B cell (primary cell): ENCODE results near the gene CST6. TPM values are rescaled to one million over a fixed set of nuclear protein-coding genes. Genes with fewer than 3 reads are reported as not detected.

ENCODE experiments used
- ATAC-seq: fragments of 200-7000 bp; cut with Tn5 transposase; one replicate; pipeline ENCODE4 v1.10.0; 2021; ENCODE audit warnings: low read depth, mild to moderate bottlenecking, moderate number of reproducible peaks, moderate library complexity
- CTCF ChIA-PET: fragments of 350-600 bp; sonication (Branson Sonifier 250); formaldehyde crosslinking; loops from one replicate; lab custom pipeline; 2021; ENCODE audit warnings: antibody characterized with exemption, inconsistent platforms; lab: Charles Lee
- POLR2A ChIA-PET: fragments of 350-600 bp; sonication (Branson Sonifier 250); formaldehyde crosslinking; loops from one replicate; lab custom pipeline; 2021; ENCODE audit warnings: antibody characterized with exemption; lab: Charles Lee
- DNase-seq: peaks from one replicate; pipeline ENCODE4 v3.0.0; 2013
- H2AFZ ChIP-seq: 2 replicates; pipeline ENCODE4 v1.6.1; 2012; ENCODE audit warnings: mild to moderate bottlenecking, low read depth, low read length; ENCODE audit not compliant: insufficient read depth, poor library complexity, severe bottlenecking
- H3K27ac ChIP-seq, 2 donors: 1 replicate in 1 of 2; 2 replicates in 1 of 2; pipeline ENCODE4 v1.5.1; 2012 to 2013; ENCODE audit warnings: low read length in 2 of 2, mild to moderate bottlenecking in 2 of 2, moderate library complexity in 1 of 2
- H3K27me3 ChIP-seq, 4 experiments: fragments of 200-600 bp in 1 of 4; sonication (generic) in 1 of 4; replicated peaks in 1 of 4; 1 replicate in 2 of 4; 2 replicates in 2 of 4; pipeline versions ENCODE4 v1.6.1 to v1.7.0; 2013 to 2016; ENCODE audit warnings: low read length in 3 of 4, mild to moderate bottlenecking in 2 of 4, mixed read lengths in 1 of 4, moderate library complexity in 1 of 4; ENCODE audit not compliant: insufficient read depth in 4 of 4, control insufficient read depth in 3 of 4; ENCODE audit errors: control extremely low read depth in 1 of 4
- H3K36me3 ChIP-seq, 2 experiments: replicated peaks in 1 of 2; 1 replicate in 1 of 2; 2 replicates in 1 of 2; pipeline versions ENCODE4 v1.6.1 to v1.7.1; 2013; ENCODE audit warnings: low read length in 1 of 2; ENCODE audit not compliant: insufficient read depth in 2 of 2, control insufficient read depth in 1 of 2; ENCODE audit errors: control extremely low read depth in 1 of 2, extremely low read depth in 1 of 2
- H3K4me1 ChIP-seq, 2 donors: fragments of 200-600 bp in 1 of 2; sonication (generic) in 1 of 2; 1 replicate in 1 of 2; 2 replicates in 1 of 2; pipeline versions ENCODE4 v1.5.1 to v1.6.1; 2013 to 2017; ENCODE audit warnings: low read length in 2 of 2; ENCODE audit not compliant: control insufficient read depth in 2 of 2, insufficient read depth in 2 of 2
- H3K4me2 ChIP-seq: replicated peaks from 2 replicates; pipeline ENCODE3; 2012; ENCODE audit warnings: mild to moderate bottlenecking, low read depth, low read length; ENCODE audit not compliant: poor library complexity, severe bottlenecking
- H3K4me3 ChIP-seq, 5 experiments: fragments of 200-600 bp in 1 of 5; sonication (generic) in 1 of 5; 1 replicate in 3 of 5; 2 replicates in 2 of 5; pipeline versions ENCODE4 v1.5.1 to v1.7.0; 2011 to 2016; ENCODE audit warnings: low read length in 4 of 5, mild to moderate bottlenecking in 4 of 5, low read depth in 2 of 5, control low read depth in 1 of 5, moderate library complexity in 1 of 5; ENCODE audit not compliant: insufficient read depth in 1 of 5; ENCODE audit errors: control extremely low read depth in 1 of 5, extremely low read depth in 1 of 5
- H3K79me2 ChIP-seq: fragments of 200-600 bp; sonication (generic); one replicate; pipeline ENCODE4 v1.6.0; 2016; ENCODE audit warnings: low read length; ENCODE audit not compliant: control insufficient read depth, insufficient read depth
- H3K9ac ChIP-seq: fragments of 200-600 bp; sonication (generic); 2 replicates; pipeline ENCODE4 v1.6.1; 2017; ENCODE audit warnings: mild to moderate bottlenecking, low read length, moderate library complexity
- H3K9me3 ChIP-seq, 3 donors: one replicate each; pipeline versions ENCODE4 v1.6.1 to v1.7.1; 2013; ENCODE audit warnings: low read length in 2 of 3; ENCODE audit not compliant: control insufficient read depth in 2 of 3, insufficient read depth in 1 of 3; ENCODE audit errors: control extremely low read depth in 1 of 3
- H4K20me1 ChIP-seq: 2 replicates; pipeline ENCODE4 v1.6.0; 2012; ENCODE audit warnings: mild to moderate bottlenecking, low read length; ENCODE audit not compliant: insufficient read depth, control insufficient read depth, poor library complexity, severe bottlenecking
- H3K27ac Mint-ChIP-seq: one replicate; pipeline ENCODE4 v1.8.0; 2021; ENCODE audit warnings: mixed read lengths
- H3K27me3 Mint-ChIP-seq: one replicate; pipeline ENCODE4 v1.8.0; 2021; ENCODE audit warnings: mixed read lengths
- H3K4me1 Mint-ChIP-seq: one replicate; pipeline ENCODE4 v1.8.0; 2021; ENCODE audit warnings: mixed read lengths
- H3K4me3 Mint-ChIP-seq: one replicate; pipeline ENCODE4 v1.8.0; 2021; ENCODE audit warnings: mixed read lengths
- H3K9me3 Mint-ChIP-seq: one replicate; pipeline ENCODE4 v1.8.0; 2022; ENCODE audit warnings: mixed read lengths; ENCODE audit not compliant: insufficient read depth
- CTCF ChIP-seq: fragments of 200-600 bp; IDR thresholded peaks from one replicate; pipeline ENCODE4 v1.8.0; 2022; ENCODE audit warnings: antibody characterized with exemption, mild to moderate bottlenecking
- EZH2 ChIP-seq: IDR thresholded peaks from 2 replicates; pipeline ENCODE4 v1.6.1; 2012; ENCODE audit warnings: borderline replicate concordance, low read depth, mild to moderate bottlenecking, moderate library complexity, low read length; ENCODE audit not compliant: insufficient read depth, poor library complexity, severe bottlenecking
- WGBS: methylation state at CpG from one replicate; pipeline ENCODE4 v1.1.5; 2013; ENCODE audit warnings: missing lambda C conversion rate; ENCODE audit not compliant: insufficient coverage; 5-methylcytosine and 5-hydroxymethylcytosine counted together
- intact Hi-C: fragments of 100-400 bp; cut with micrococcal nuclease; formaldehyde crosslinking; loops from one replicate; pipeline ENCODE4 v1.10.0; 2022
- polyA plus RNA-seq: library from polyadenylated mRNA; depleted of rRNA; stranded (reverse); fragments of >200 nt; gene quantifications from 2 replicates; pipeline ENCODE4 v1.2.3, GENCODE V29; 2012
- total RNA-seq, 2 donors: library from RNA; stranded (reverse); fragments of 120-200 nt in 1 of 2; gene quantifications; 1 replicate in 1 of 2; 2 replicates in 1 of 2; pipeline versions ENCODE4 v1.2.3 to v1.2.4, GENCODE V29; 2013 to 2022

Gene CST6
- total and polyA plus RNA-seq, 2 donors (not counting 1 experiment from before 2014, with no cell fraction given) = not detected

- DNase-seq (no peak), ATAC-seq (no peak)
- intact Hi-C loops = no loop called here
- Histone ChIP-seq H2AFZ (no peak overlapping the region), H3K79me2 (no peaks in the 10 kb centered on the region), H3K4me3 (no peak overlapping the region), H3K27me3 (no peaks in the 10 kb centered on the region), H3K9ac (no peak overlapping the region), H3K27ac (no peak overlapping the region), H3K4me1 (no peaks in the 10 kb centered on the region), H3K36me3 (peaks cover 2 to 36% of the 10 kb centered on the region in 2 experiments), H3K4me2 (no peak overlapping the region), H4K20me1 (no peaks in the 10 kb centered on the region), H3K9me3 (no peaks in the 10 kb centered on the region)
- H3K4me3 Mint-ChIP-seq = no peak overlapping the region
- ChIA-PET CTCF (interaction anchor here (0.6 kb wide), 1 partner anchor 62 kb away, joined by 3 read pairs; no protein-coding TSS in a partner anchor), POLR2A (interaction anchor here (1.3 kb wide), 1 partner anchor 89 kb away, joined by 3 read pairs; the partner anchor contains the start of gene FIBP)
- TF ChIP-seq CTCF (no peak), EZH2 (no peak)
- H3K9me3 Mint-ChIP-seq = no peaks in the 10 kb centered on the region
- H3K27me3 Mint-ChIP-seq = no peaks in the 10 kb centered on the region
- 98% methylated on average over 28 of the region's 29 CpGs for WGBS
- no peak overlapping the region for H3K27ac Mint-ChIP-seq
- no peaks in the 10 kb centered on the region for H3K4me1 Mint-ChIP-seq
Measured at GRCh38 chr11:65977621-65978390, 34.0 kb upstream of the CST6 start.
